ENCODE data around the gene UBE2M. TPM values are rescaled to one million over a fixed set of nuclear protein-coding genes. Genes with fewer than 3 reads are reported as not detected.
"Not testable (repeated sequence)": the region's sequence is repeated elsewhere in the genome, so short reads cannot be mapped to it uniquely, and the experiment has no call there.

UBE2M gene
- total RNA-seq, 1 donor from 2014 or later: 96.8 TPM

DNA sequence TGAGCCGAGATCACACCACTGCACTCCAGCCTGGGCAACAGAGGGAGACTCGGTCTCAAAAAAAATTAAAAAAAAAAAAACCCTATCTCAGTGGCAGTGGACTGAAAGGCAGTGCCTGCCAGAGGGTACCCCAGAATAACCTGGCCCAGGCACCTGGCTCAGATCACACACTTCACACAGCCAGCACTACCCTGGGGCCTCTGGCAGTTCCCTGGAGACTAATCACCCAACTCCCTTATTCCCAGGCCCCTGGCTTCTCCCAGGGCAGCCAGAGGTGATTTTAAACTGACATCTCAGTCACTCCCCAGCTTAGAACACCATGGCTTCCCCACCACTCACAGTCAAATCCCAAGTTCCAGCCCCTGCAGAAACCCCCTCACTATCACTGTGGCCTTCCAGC, 43.2 kb downstream of the UBE2M start:
- intact Hi-C loops (cut with micrococcal nuclease): loop anchor here (2.0 kb wide), 1 partner anchor 48 kb away; the partner anchor contains the start of gene ZNF324

DNA sequence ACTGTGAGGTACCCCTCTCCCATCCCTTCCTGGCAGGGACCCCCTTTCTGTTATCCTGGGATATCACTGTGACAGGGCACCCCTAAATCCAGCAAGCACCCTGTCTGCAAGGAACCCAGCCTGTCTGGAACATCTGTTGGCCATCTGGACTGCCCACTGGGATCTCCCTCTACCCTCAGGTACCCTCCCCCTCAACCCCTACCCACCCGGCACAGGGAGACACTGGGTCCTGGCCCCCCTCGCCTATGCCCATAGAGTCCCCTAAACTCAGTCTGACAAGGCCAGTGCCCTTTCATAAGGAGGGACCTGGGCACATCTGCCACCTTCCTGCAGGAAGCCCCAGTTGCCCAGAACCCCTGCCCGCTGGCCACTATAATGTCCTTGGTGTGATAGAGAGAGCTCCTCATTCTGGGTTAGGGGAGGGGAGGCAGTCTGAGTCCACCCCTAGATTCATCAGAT, 43.8 kb downstream of the UBE2M start:
- intact Hi-C loops (cut with micrococcal nuclease): loop anchor here (1.0 to 2.0 kb wide), 9 partner anchors 15 to 209 kb away; partner anchors contain the start of genes CHMP2A, ERVK3-1, MZF1 and TRIM28

DNA sequence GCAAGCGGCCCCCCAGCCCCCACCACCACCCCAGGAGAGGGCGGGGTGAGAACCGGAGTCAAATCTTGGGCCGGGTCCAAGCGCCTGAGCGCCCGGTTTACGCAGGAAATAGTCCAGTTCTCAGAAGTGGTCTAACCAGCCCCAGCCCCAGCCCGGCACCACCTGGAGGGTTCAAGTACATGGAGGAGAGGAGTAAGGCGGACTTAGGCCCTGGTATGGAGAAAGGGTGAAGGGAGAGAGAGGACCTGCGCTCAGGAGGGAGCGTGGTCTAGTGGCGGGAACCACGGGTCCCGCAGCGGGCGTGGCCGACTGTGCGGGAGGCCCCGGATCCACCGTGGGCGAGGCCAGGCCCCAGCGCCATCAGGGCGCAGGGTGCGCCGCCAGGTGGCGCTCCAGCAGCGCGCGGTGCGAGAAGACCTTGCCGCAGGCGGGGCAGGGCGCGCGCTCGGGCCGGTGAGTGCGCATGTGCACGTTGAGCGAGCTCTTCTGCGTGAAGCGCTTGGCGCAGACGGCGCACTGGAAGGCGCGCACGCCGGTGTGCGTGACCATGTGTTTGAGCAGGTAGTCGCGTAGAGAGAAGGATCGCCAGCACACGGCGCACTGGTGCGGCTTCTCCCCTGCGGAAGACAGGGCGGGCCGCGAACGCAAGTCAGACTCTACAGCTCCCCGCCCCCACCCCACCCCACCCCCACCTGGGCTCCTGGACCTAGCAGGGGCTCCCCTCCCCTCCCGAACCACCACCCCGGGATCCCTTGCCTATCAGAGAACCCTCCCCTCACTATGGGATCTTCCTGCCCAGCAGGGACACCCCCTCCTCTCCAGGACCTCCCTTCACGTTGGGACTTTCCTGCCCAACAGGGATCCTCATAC, 44.5 kb downstream of the UBE2M start:
- intact Hi-C loops (cut with micrococcal nuclease): loop anchor here (1.0 to 2.0 kb wide), 9 partner anchors 15 to 209 kb away; partner anchors contain the start of genes CHMP2A, ERVK3-1, MZF1 and TRIM28

GRCh38 chr19:58513213-58513693, 45.2 kb downstream of the UBE2M start:
- intact Hi-C loops (cut with micrococcal nuclease): no loop called here

DNA sequence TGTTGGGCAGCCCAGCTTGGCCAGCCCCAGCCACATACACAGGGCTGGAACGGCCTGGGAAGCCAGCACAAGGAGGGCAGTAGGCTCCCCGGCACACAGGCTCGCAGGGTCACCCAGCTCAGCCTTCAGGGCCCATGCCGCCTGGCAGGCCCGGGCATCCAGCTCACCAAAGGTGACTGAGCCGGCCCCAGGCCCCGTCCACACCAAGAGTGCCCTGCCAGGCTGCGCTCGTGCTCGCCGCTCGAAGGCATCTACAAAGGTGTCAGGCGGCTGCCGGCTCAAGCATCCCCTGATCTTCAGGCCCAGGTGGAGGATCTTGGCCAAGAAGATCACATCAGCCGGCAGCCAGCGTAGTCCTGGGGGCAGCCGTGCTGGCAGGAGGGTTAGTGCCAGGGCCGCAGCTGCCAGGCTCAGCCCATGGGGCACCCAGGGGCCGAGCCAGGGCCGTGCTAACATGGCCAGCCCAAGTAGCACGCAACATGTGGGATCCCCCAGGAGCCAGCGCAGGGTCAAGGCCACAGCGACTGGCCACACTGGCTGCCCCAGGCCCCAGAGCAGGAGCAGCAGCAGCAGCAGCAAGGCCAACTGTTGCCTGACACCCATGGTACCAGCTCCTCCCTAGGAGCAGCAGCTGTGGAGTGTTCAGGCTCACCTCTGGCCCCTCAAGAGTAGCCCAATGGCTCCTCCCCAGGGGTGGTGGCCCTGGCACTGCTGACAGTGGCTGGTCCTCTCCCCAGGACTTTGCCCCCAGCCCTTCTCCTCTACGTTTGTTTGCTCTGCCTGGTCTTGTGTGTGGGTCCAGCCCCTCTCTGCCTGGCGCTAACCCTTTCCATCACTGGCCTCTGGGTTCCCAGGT, 46.8 kb downstream of the UBE2M start, which contains the start of gene SLC27A5:
TSS of gene SLC27A5 (minus strand) at position 640 of the 856 bp plus-strand sequence. CDS start at position 603, 37 bp downstream.
- intact Hi-C loops (cut with micrococcal nuclease): no loop called here

GRCh38 chr19:58510084-58510862, 48.1 kb downstream of the UBE2M start:
- intact Hi-C loops (cut with micrococcal nuclease): no loop called here

DNA sequence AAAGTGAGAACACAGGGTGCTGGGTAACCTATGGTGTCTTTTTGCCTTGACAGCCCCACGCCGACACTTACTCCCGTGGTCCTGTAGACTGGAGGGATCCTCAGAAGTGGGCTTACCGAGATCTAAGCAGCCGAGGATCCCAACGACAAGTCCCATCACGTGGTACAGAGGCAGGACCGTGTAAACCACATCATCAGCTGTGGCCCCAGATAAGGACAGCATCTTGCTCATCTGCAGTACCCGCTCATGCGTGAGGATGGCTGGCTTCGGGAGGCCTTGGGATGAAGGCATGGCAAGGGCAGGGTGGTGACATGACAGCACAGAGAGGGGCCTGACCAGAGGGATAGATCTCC, 48.7 kb downstream of the UBE2M start:
- intact Hi-C loops (cut with micrococcal nuclease): no loop called here

- intact Hi-C loops (cut with micrococcal nuclease): not testable (repeated sequence)
Observed at GRCh38 chr19:58507602-58508223, 50.7 kb downstream of the UBE2M start.

Other genes starting within 250 kb of the UBE2M start
- 4.5 and 4.9 TPM in 2 replicates for gene ZSCAN22, start 231.6 kb downstream of the UBE2M start, total RNA-seq
- 6.9 and 10.5 TPM in 2 replicates for gene A1BG, start 205.1 kb downstream of the UBE2M start, total RNA-seq
- gene ZNF497, start 195.9 kb downstream of the UBE2M start, total RNA-seq: 0.64 and 1.0 TPM in 2 replicates
- gene ZNF837, start 177.6 kb downstream of the UBE2M start, total RNA-seq: 1.1 and 1.6 TPM in 2 replicates
- 894 and 904 TPM in 2 replicates for gene RPS5, start 171.3 kb downstream of the UBE2M start, total RNA-seq
- gene RNF225, start 163.0 kb downstream of the UBE2M start, total RNA-seq: 0.29 TPM in 1 of 2 replicates, not detected in the other
- gene ZNF584, start 150.0 kb downstream of the UBE2M start, total RNA-seq: 8.0 and 9.0 TPM in 2 replicates
- gene ZNF132, start 118.5 kb downstream of the UBE2M start, total RNA-seq: 3.7 and 3.8 TPM in 2 replicates
- 11.1 and 11.4 TPM in 2 replicates for gene ZNF324B, start 107.0 kb downstream of the UBE2M start, total RNA-seq
- gene ZNF324, start 91.5 kb downstream of the UBE2M start, total RNA-seq: 10.6 and 12.6 TPM in 2 replicates
- gene ZNF446, start 82.3 kb downstream of the UBE2M start, total RNA-seq: 7.8 and 9.3 TPM in 2 replicates
- gene SLC27A5, start 46.6 kb downstream of the UBE2M start, total RNA-seq: 12.9 and 17.2 TPM in 2 replicates
- 17.2 and 20.0 TPM in 2 replicates for gene ZBTB45, start 38.8 kb downstream of the UBE2M start, total RNA-seq
- gene TRIM28, start 14.5 kb downstream of the UBE2M start, total RNA-seq: 432 TPM in 2 replicates
- gene CHMP2A, start 3.5 kb downstream of the UBE2M start, total RNA-seq: 130 and 139 TPM in 2 replicates
- 27.5 and 28.7 TPM in 2 replicates for gene MZF1, start 14.7 kb upstream of the UBE2M start, total RNA-seq